Activated naive CD4-positive, alpha-beta T cell treated with anti-CD3 and anti-CD28 coated beads for 36 hours (primary cell): ENCODE results near the gene KIAA1328. TPM values are rescaled to one million over a fixed set of nuclear protein-coding genes. Genes with fewer than 3 reads are reported as not detected.
"Not testable (repeated sequence)": the region's sequence is repeated elsewhere in the genome, so short reads cannot be mapped to it uniquely, and the experiment has no call there.

ENCODE experiments used
- CTCF ChIA-PET: fragments of 350-600 bp; sonication (Branson Sonifier 250); formaldehyde crosslinking; loops from one replicate; lab custom pipeline; 2021; ENCODE audit warnings: antibody characterized with exemption; lab: Charles Lee
- DNase-seq: peaks from one replicate; pipeline ENCODE4 v3.0.0-alpha.2; 2020
- H3K27ac Mint-ChIP-seq: one replicate; pipeline ENCODE4 v1.8.0; 2021; ENCODE audit warnings: mild to moderate bottlenecking, mixed read lengths
- H3K27me3 Mint-ChIP-seq: one replicate; pipeline ENCODE4 v1.8.0; 2021; ENCODE audit warnings: low read depth, mixed read lengths
- H3K36me3 Mint-ChIP-seq: one replicate; pipeline ENCODE4 v1.8.0; 2021; ENCODE audit warnings: low read depth, mixed read lengths
- H3K4me1 Mint-ChIP-seq: one replicate; pipeline ENCODE4 v1.8.0; 2021; ENCODE audit warnings: low read depth, mixed read lengths
- H3K4me3 Mint-ChIP-seq: one replicate; pipeline ENCODE4 v1.8.0; 2021; ENCODE audit warnings: mild to moderate bottlenecking, moderate library complexity, mixed read lengths
- H3K9me3 Mint-ChIP-seq: one replicate; pipeline ENCODE4 v1.8.0; 2021; ENCODE audit warnings: mixed read lengths
- intact Hi-C: fragments of 100-400 bp; cut with micrococcal nuclease; formaldehyde crosslinking; loops from one replicate; pipeline ENCODE4 v1.15.1; 2023
- total RNA-seq, 2 experiments: library from RNA; stranded (reverse); gene quantifications; one replicate each; pipeline ENCODE4 v1.2.3, GENCODE V29; 2021

KIAA1328 gene
- total RNA-seq, 2 experiments from 2014 or later: 7.2 to 7.8 TPM

- DNase-seq: no peak
- H3K4me1 Mint-ChIP-seq: no peaks in the 10 kb centered on the region
- H3K27me3 Mint-ChIP-seq: no peaks in the 10 kb centered on the region
- no peaks in the 10 kb centered on the region for H3K9me3 Mint-ChIP-seq
- H3K4me3 Mint-ChIP-seq: no peak overlapping the region
- H3K27ac Mint-ChIP-seq: no peak overlapping the region
- CTCF ChIA-PET: no interaction called here
- intact Hi-C loops: no loop called here
- H3K36me3 Mint-ChIP-seq: peaks cover 27% of the 10 kb centered on the region
These were observed 60.8 kb downstream of the KIAA1328 start for GRCh38 chr18:36889742-36890141.

- intact Hi-C loops: no loop called here
These were observed 61.7 kb downstream of the KIAA1328 start for GRCh38 chr18:36890598-36890997.

GRCh38 chr18:36893227-36893626 is 64.3 kb downstream of the KIAA1328 start:
- peaks cover 26% of the 10 kb centered on the region for H3K36me3 Mint-ChIP-seq
- intact Hi-C loops: no loop called here
- DNase-seq: no peak
- CTCF ChIA-PET: no interaction called here
- H3K27me3 Mint-ChIP-seq: no peaks in the 10 kb centered on the region
- H3K4me3 Mint-ChIP-seq: no peak overlapping the region
- no peak overlapping the region for H3K27ac Mint-ChIP-seq
- no peaks in the 10 kb centered on the region for H3K9me3 Mint-ChIP-seq
- no peaks in the 10 kb centered on the region for H3K4me1 Mint-ChIP-seq

More at GRCh38 chr18:36890598-36890997, 61.7 kb downstream of the KIAA1328 start:
- Mint-ChIP-seq H3K27me3 (no peaks in the 10 kb centered on the region), H3K4me1 (no peaks in the 10 kb centered on the region), H3K4me3 (no peak overlapping the region), H3K27ac (no peak overlapping the region), H3K9me3 (no peaks in the 10 kb centered on the region), H3K36me3 (peaks cover 25% of the 10 kb centered on the region)
- no peak for DNase-seq
- CTCF ChIA-PET: no interaction called here

GRCh38 chr18:36895606-36896005 is 66.7 kb downstream of the KIAA1328 start:
- intact Hi-C loops: no loop called here
- Mint-ChIP-seq H3K27ac (no peak overlapping the region), H3K4me1 (no peaks in the 10 kb centered on the region), H3K4me3 (no peak overlapping the region), H3K36me3 (peaks cover 34% of the 10 kb centered on the region), H3K27me3 (no peaks in the 10 kb centered on the region), H3K9me3 (peaks cover 2% of the 10 kb centered on the region)
- DNase-seq: no peak
- CTCF ChIA-PET: interaction anchor here (1.1 kb wide), 1 partner anchor 61 kb away, joined by 3 read pairs; no protein-coding TSS in a partner anchor

- Mint-ChIP-seq H3K27ac (no peak overlapping the region), H3K4me3 (no peak overlapping the region), H3K9me3 (peaks cover 2% of the 10 kb centered on the region), H3K4me1 (no peaks in the 10 kb centered on the region), H3K36me3 (peaks cover 26% of the 10 kb centered on the region), H3K27me3 (no peaks in the 10 kb centered on the region)
- intact Hi-C loops: no loop called here
- CTCF ChIA-PET: no interaction called here
- no peak for DNase-seq
These were observed 68.3 kb downstream of the KIAA1328 start for GRCh38 chr18:36897253-36897652.

- no peak overlapping the region for H3K27ac Mint-ChIP-seq
- no peak for DNase-seq
- peaks cover 2% of the 10 kb centered on the region for H3K9me3 Mint-ChIP-seq
- CTCF ChIA-PET: interaction anchor here (1.0 to 1.5 kb wide), 4 partner anchors 13 to 211 kb away, joined by 3 to 6 read pairs (median 6); partner anchors contain the start of genes KIAA1328 and TPGS2
- peaks cover 3% of the 10 kb centered on the region for H3K4me1 Mint-ChIP-seq
- H3K36me3 Mint-ChIP-seq: peaks cover 22% of the 10 kb centered on the region
- intact Hi-C loops: loop anchor here (1.0 kb wide), 1 partner anchor 211 kb away; no protein-coding TSS in a partner anchor
- H3K27me3 Mint-ChIP-seq: no peaks in the 10 kb centered on the region
- no peak overlapping the region for H3K4me3 Mint-ChIP-seq
These were observed 70.4 kb downstream of the KIAA1328 start for GRCh38 chr18:36899289-36899688.

GRCh38 chr18:36900466-36900865 is 71.5 kb downstream of the KIAA1328 start:
- no peak overlapping the region for H3K27ac Mint-ChIP-seq
- H3K36me3 Mint-ChIP-seq: peaks cover 24% of the 10 kb centered on the region
- H3K9me3 Mint-ChIP-seq: peaks cover 2% of the 10 kb centered on the region
- no peak overlapping the region for H3K4me3 Mint-ChIP-seq
- intact Hi-C loops: loop anchor here (5.0 kb wide), 1 partner anchor 73 kb away; the partner anchor contains the start of genes KIAA1328 and TPGS2
- DNase-seq: no peak
- peaks cover 3% of the 10 kb centered on the region for H3K4me1 Mint-ChIP-seq
- CTCF ChIA-PET: interaction anchor here (1.0 kb wide), 1 partner anchor 16 kb away, joined by 3 read pairs; no protein-coding TSS in a partner anchor
- no peaks in the 10 kb centered on the region for H3K27me3 Mint-ChIP-seq

- Mint-ChIP-seq H3K27me3 (no peaks in the 10 kb centered on the region), H3K9me3 (peaks cover 2% of the 10 kb centered on the region), H3K36me3 (peaks cover 23% of the 10 kb centered on the region), H3K4me1 (peaks cover 3% of the 10 kb centered on the region), H3K4me3 (no peak overlapping the region), H3K27ac (no peak overlapping the region)
- DNase-seq: no peak
- intact Hi-C loops: loop anchor here (5.0 kb wide), 1 partner anchor 74 kb away; the partner anchor contains the start of genes KIAA1328 and TPGS2
- CTCF ChIA-PET: interaction anchor here (1.0 to 1.2 kb wide), 2 partner anchors 15 to 213 kb away, joined by 3 to 5 read pairs; no protein-coding TSS in a partner anchor
These were observed 72.4 kb downstream of the KIAA1328 start for GRCh38 chr18:36901277-36901701.

GRCh38 chr18:36903215-36903928 is 74.4 kb downstream of the KIAA1328 start:
- no peak overlapping the region for H3K27ac Mint-ChIP-seq
- peaks cover 3% of the 10 kb centered on the region for H3K4me1 Mint-ChIP-seq
- no peak overlapping the region for H3K4me3 Mint-ChIP-seq
- no peak for DNase-seq
- CTCF ChIA-PET: interaction anchor here (0.6 kb wide), 1 partner anchor 34 kb away, joined by 3 read pairs; no protein-coding TSS in a partner anchor
- H3K36me3 Mint-ChIP-seq: peaks cover 14% of the 10 kb centered on the region
- peaks cover 2% of the 10 kb centered on the region for H3K9me3 Mint-ChIP-seq
- H3K27me3 Mint-ChIP-seq: no peaks in the 10 kb centered on the region
- intact Hi-C loops: loop anchor here (5.0 kb wide), 1 partner anchor 76 kb away; the partner anchor contains the start of genes KIAA1328 and TPGS2

- CTCF ChIA-PET: no interaction called here
These were observed 76.6 kb downstream of the KIAA1328 start for GRCh38 chr18:36905571-36905970.

GRCh38 chr18:36909282-36909681 is 80.4 kb downstream of the KIAA1328 start:
- CTCF ChIA-PET, H3K9me3 Mint-ChIP-seq, H3K4me3 Mint-ChIP-seq: not testable (repeated sequence)

More at GRCh38 chr18:36905571-36905970, 76.6 kb downstream of the KIAA1328 start:
- intact Hi-C loops: no loop called here
- Mint-ChIP-seq H3K27ac (no peak overlapping the region), H3K36me3 (peaks cover 9% of the 10 kb centered on the region), H3K4me3 (no peak overlapping the region), H3K27me3 (no peaks in the 10 kb centered on the region), H3K9me3 (peaks cover 7% of the 10 kb centered on the region), H3K4me1 (peaks cover 3% of the 10 kb centered on the region)
- DNase-seq: no peak

GRCh38 chr18:36912887-36913286 is 84.0 kb downstream of the KIAA1328 start:
- H3K27me3 Mint-ChIP-seq: no peaks in the 10 kb centered on the region
- peaks cover 10% of the 10 kb centered on the region for H3K36me3 Mint-ChIP-seq
- CTCF ChIA-PET: interaction anchor here (0.7 kb wide), 1 partner anchor 275 kb away, joined by 4 read pairs; no protein-coding TSS in a partner anchor
- H3K9me3 Mint-ChIP-seq: peaks cover 7% of the 10 kb centered on the region
- H3K4me3 Mint-ChIP-seq: no peak overlapping the region
- intact Hi-C loops: no loop called here
- no peak overlapping the region for H3K27ac Mint-ChIP-seq
- DNase-seq: no peak
- H3K4me1 Mint-ChIP-seq: peaks cover 15% of the 10 kb centered on the region

More at GRCh38 chr18:36909282-36909681, 80.4 kb downstream of the KIAA1328 start:
- H3K27ac Mint-ChIP-seq, H3K27me3 Mint-ChIP-seq, DNase-seq, intact Hi-C loops: not testable (repeated sequence)
- H3K36me3 Mint-ChIP-seq: peaks cover 14% of the 10 kb centered on the region
- peaks cover 15% of the 10 kb centered on the region for H3K4me1 Mint-ChIP-seq
